H1 (cell line): ENCODE results near the gene PDE6D. TPM values are rescaled to one million over a fixed set of nuclear protein-coding genes. Genes with fewer than 3 reads are reported as not detected.

ENCODE experiments used
- CTCF ChIA-PET: fragments of 300-600 bp; sonication (Branson Sonifier 250); formaldehyde crosslinking; loops from one replicate; lab custom pipeline; 2021; ENCODE audit not compliant: partially characterized antibody; lab: Charles Lee
- POLR2A ChIA-PET: fragments of 300-600 bp; sonication (Branson Sonifier 250); formaldehyde crosslinking; loops from one replicate; lab custom pipeline; 2021; ENCODE audit warnings: inconsistent platforms; ENCODE audit not compliant: partially characterized antibody; lab: Charles Lee
- DNase-seq, 2 experiments: peaks; one replicate each; pipeline versions ENCODE4 v3.0.0 to v3.0.0-alpha.2; 2010 to 2022; ENCODE audit warnings: low spot score in 2 of 2, low read depth in 1 of 2, mixed read lengths in 1 of 2
- FAIRE-seq: peaks from 2 replicates; lab custom pipeline; 2011; peaks lifted over from hg19 to GRCh38; lab: Jason Lieb, UNC
- H2AFZ ChIP-seq: 2 replicates; pipeline ENCODE4 v1.8.1; 2012; ENCODE audit warnings: low read length, inconsistent platforms
- H2AK5ac ChIP-seq: 2 replicates; pipeline ENCODE4 v1.6.1; 2013; ENCODE audit warnings: low read depth, low read length
- H2BK120ac ChIP-seq: replicated peaks from 2 replicates; pipeline ENCODE3; 2013; ENCODE audit warnings: low read depth, low read length, inconsistent platforms
- H2BK12ac ChIP-seq: 2 replicates; pipeline ENCODE4 v1.6.1; 2013; ENCODE audit warnings: low read depth, low read length
- H2BK15ac ChIP-seq: 2 replicates; pipeline ENCODE4 v1.6.1; 2013; ENCODE audit warnings: low read length
- H2BK20ac ChIP-seq: 2 replicates; pipeline ENCODE4 v1.6.1; 2013; ENCODE audit warnings: low read length
- H2BK5ac ChIP-seq: 2 replicates; pipeline ENCODE4 v1.6.1; 2013; ENCODE audit warnings: low read depth, low read length
- H3K14ac ChIP-seq: 2 replicates; pipeline ENCODE4 v1.6.1; 2013; ENCODE audit warnings: inconsistent platforms; ENCODE audit not compliant: insufficient read length
- H3K18ac ChIP-seq: 2 replicates; pipeline ENCODE4 v1.6.1; 2013; ENCODE audit warnings: low read length; ENCODE audit errors: extremely low read depth
- H3K23ac ChIP-seq: 2 replicates; pipeline ENCODE4 v1.6.1; 2013; ENCODE audit warnings: inconsistent platforms; ENCODE audit not compliant: insufficient read length
- H3K23me2 ChIP-seq: 2 replicates; pipeline ENCODE4 v1.6.1; 2013; ENCODE audit warnings: low read depth, low read length
- H3K27ac ChIP-seq: 2 replicates; pipeline ENCODE4 v1.6.1; 2011; ENCODE audit warnings: low read depth, low read length, inconsistent platforms
- H3K27me3 ChIP-seq, 4 experiments: replicated peaks in 1 of 4; 1 replicate in 1 of 4; 2 replicates in 3 of 4; pipeline versions ENCODE4 v1.6.1 to v1.8.1; 2011 to 2013; ENCODE audit warnings: low read length in 3 of 4, mild to moderate bottlenecking in 3 of 4, inconsistent platforms in 2 of 4, mixed read lengths in 2 of 4, moderate library complexity in 1 of 4; ENCODE audit not compliant: control insufficient read depth in 3 of 4, insufficient read depth in 3 of 4; ENCODE audit errors: extremely low read depth in 1 of 4
- H3K36me3 ChIP-seq, 4 experiments: 2 replicates each; pipeline versions ENCODE4 v1.6.1 to v1.8.1; 2011 to 2013; ENCODE audit warnings: mild to moderate bottlenecking in 4 of 4, low read length in 3 of 4, moderate library complexity in 2 of 4, control low read depth in 1 of 4, inconsistent platforms in 1 of 4; ENCODE audit not compliant: insufficient read depth in 4 of 4, control insufficient read depth in 2 of 4
- H3K4ac ChIP-seq: replicated peaks from 2 replicates; pipeline ENCODE3; 2013; ENCODE audit warnings: low read length, low read depth, mixed read lengths, inconsistent platforms; ENCODE audit not compliant: insufficient read length
- H3K4me1 ChIP-seq, 4 experiments: replicated peaks in 1 of 4; 1 replicate in 1 of 4; 2 replicates in 3 of 4; pipeline versions ENCODE4 v1.6.1 to v1.8.1; 2011 to 2013; ENCODE audit warnings: low read length in 3 of 4, inconsistent platforms in 2 of 4, mixed read lengths in 1 of 4; ENCODE audit not compliant: insufficient read depth in 4 of 4, control insufficient read depth in 3 of 4
- H3K4me2 ChIP-seq, 2 experiments: 2 replicates each; pipeline versions ENCODE4 v1.6.1 to v1.8.1; 2011 to 2013; ENCODE audit warnings: low read depth in 2 of 2, low read length in 2 of 2, control low read depth in 1 of 2, inconsistent platforms in 1 of 2, mild to moderate bottlenecking in 1 of 2; ENCODE audit not compliant: insufficient read depth in 1 of 2
- H3K4me3 ChIP-seq, 4 experiments: fragments of 200-600, 300-600 bp in 1 of 4; sonication (generic), shearing (Covaris generic), sonication (Bioruptor Twin) in 1 of 4; 2 replicates each; pipeline versions ENCODE4 v1.5.1 to v1.8.1; 2011 to 2016; ENCODE audit warnings: low read length in 4 of 4, low read depth in 3 of 4, control low read depth in 2 of 4, inconsistent platforms in 2 of 4, mild to moderate bottlenecking in 2 of 4, mixed read lengths in 1 of 4, moderate library complexity in 1 of 4; ENCODE audit not compliant: insufficient read depth in 2 of 4; ENCODE audit errors: extremely low read depth in 1 of 4
- H3K56ac ChIP-seq: replicated peaks from 2 replicates; pipeline ENCODE3; 2013; ENCODE audit warnings: low read depth, mild to moderate bottlenecking, mixed read lengths, low read length, inconsistent platforms; ENCODE audit not compliant: insufficient read length
- H3K79me1 ChIP-seq: 2 replicates; pipeline ENCODE4 v1.6.1; 2013; ENCODE audit warnings: low read depth, low read length, control low read depth
- H3K79me2 ChIP-seq, 2 experiments: 2 replicates each; pipeline versions ENCODE4 v1.6.1 to v1.8.1; 2012 to 2013; ENCODE audit warnings: low read length in 2 of 2, mild to moderate bottlenecking in 2 of 2, inconsistent platforms in 1 of 2; ENCODE audit not compliant: insufficient read depth in 2 of 2, control insufficient read depth in 1 of 2
- H3K9ac ChIP-seq, 4 experiments: replicated peaks in 1 of 4; 1 replicate in 1 of 4; 2 replicates in 3 of 4; pipeline versions ENCODE4 v1.6.1 to v1.8.1; 2011 to 2013; ENCODE audit warnings: low read depth in 3 of 4, low read length in 3 of 4, control low read depth in 2 of 4, mild to moderate bottlenecking in 2 of 4, moderate library complexity in 2 of 4, inconsistent platforms in 1 of 4; ENCODE audit errors: extremely low read depth in 1 of 4
- H3K9me3 ChIP-seq, 2 experiments: 2 replicates each; pipeline versions ENCODE4 v1.6.1 to v1.8.1; 2012 to 2013; ENCODE audit warnings: mild to moderate bottlenecking in 2 of 2, moderate library complexity in 2 of 2, control low read depth in 1 of 2, inconsistent platforms in 1 of 2, low read depth in 1 of 2, low read length in 1 of 2, mixed read lengths in 1 of 2; ENCODE audit not compliant: insufficient read depth in 2 of 2
- H4K20me1 ChIP-seq, 2 experiments: replicated peaks in 1 of 2; 2 replicates each; pipeline versions ENCODE3 to v1.8.1; 2011 to 2013; ENCODE audit warnings: inconsistent platforms in 2 of 2, low read length in 2 of 2, mild to moderate bottlenecking in 1 of 2; ENCODE audit not compliant: insufficient read depth in 2 of 2, control insufficient read depth in 1 of 2
- H4K5ac ChIP-seq: 2 replicates; pipeline ENCODE4 v1.6.1; 2013; ENCODE audit warnings: low read length, low read depth, mixed read lengths, inconsistent platforms; ENCODE audit not compliant: insufficient read length
- H4K8ac ChIP-seq: 2 replicates; pipeline ENCODE4 v1.8.0; 2013; ENCODE audit warnings: mild to moderate bottlenecking, moderate library complexity, low read length, inconsistent platforms; ENCODE audit not compliant: insufficient read depth; ENCODE audit errors: extremely low read depth
- H4K91ac ChIP-seq: replicated peaks from 2 replicates; pipeline ENCODE3; 2013; ENCODE audit warnings: low read length, mixed read lengths, inconsistent platforms; ENCODE audit not compliant: insufficient read length
- CTCF ChIP-seq, 3 experiments: IDR thresholded peaks; 1 replicate in 2 of 3; 2 replicates in 1 of 3; pipeline versions ENCODE4 v1.5.1 to v1.6.1; 2011; ENCODE audit warnings: low read length in 3 of 3, mild to moderate bottlenecking in 3 of 3, inconsistent platforms in 2 of 3, low read depth in 1 of 3, moderate library complexity in 1 of 3; ENCODE audit not compliant: insufficient read depth in 1 of 3; ENCODE audit errors: control extremely low read depth in 1 of 3
- EP300 ChIP-seq, 2 experiments: IDR thresholded peaks; 1 replicate in 1 of 2; 2 replicates in 1 of 2; pipeline ENCODE4 v1.6.1; 2011 to 2012; ENCODE audit warnings: low read depth in 2 of 2, low read length in 2 of 2, mild to moderate bottlenecking in 2 of 2, borderline replicate concordance in 1 of 2, inconsistent platforms in 1 of 2, moderate library complexity in 1 of 2
- EZH2 ChIP-seq: fragments of 200-600 bp; sonication (generic); IDR thresholded peaks from 2 replicates; pipeline ENCODE4 v1.7.1; 2012; ENCODE audit warnings: low read depth, mild to moderate bottlenecking, moderate library complexity, low read length, inconsistent platforms; ENCODE audit not compliant: severe bottlenecking
- GABPA ChIP-seq: IDR thresholded peaks from 2 replicates; pipeline ENCODE4 v1.6.1; 2011; ENCODE audit warnings: mild to moderate bottlenecking, low read length, moderate library complexity, borderline replicate concordance; ENCODE audit not compliant: insufficient read depth
- POLR2A ChIP-seq, 2 experiments: IDR thresholded peaks; 1 replicate in 1 of 2; 2 replicates in 1 of 2; pipeline ENCODE4 v1.6.1; 2011; ENCODE audit warnings: low read depth in 2 of 2, low read length in 2 of 2, mild to moderate bottlenecking in 2 of 2; ENCODE audit errors: control extremely low read depth in 1 of 2
- SIRT6 ChIP-seq: IDR thresholded peaks from one replicate; pipeline ENCODE4 v1.7.1; 2012; ENCODE audit warnings: low read length, inconsistent platforms
- TAF1 ChIP-seq: IDR thresholded peaks from 2 replicates; pipeline ENCODE4 v1.6.1; 2011; ENCODE audit warnings: mild to moderate bottlenecking, low read depth, low read length
- WGBS, 2 experiments: shearing (Covaris generic) in 1 of 2; methylation state at CpG; one replicate each; pipeline versions ENCODE4 v1.1.6 to v1.1.7; 2013 to 2015; ENCODE audit warnings: low lambda C conversion rate in 2 of 2, mixed read lengths in 2 of 2, inconsistent platforms in 1 of 2, low coverage in 1 of 2, missing lambda C conversion rate in 1 of 2; ENCODE audit not compliant: insufficient replicate concordance in 2 of 2, insufficient coverage in 1 of 2, insufficient read length in 1 of 2; ENCODE audit errors: extremely low coverage in 1 of 2, missing lambda C conversion rate in 1 of 2; 5-methylcytosine and 5-hydroxymethylcytosine counted together
- polyA plus RNA-seq, 7 experiments: library from polyadenylated mRNA; depleted of rRNA in 3 of 7; stranded (reverse) in 5 of 7; unstranded in 2 of 7; fragments of >200 nt in 5 of 7; fragments of 200-250 nt in 2 of 7; gene quantifications; 1 replicate in 5 of 7; 2 replicates in 1 of 7; 4 replicates in 1 of 7; pipeline versions ENCODE4 v1.2.1 to v1.2.3, GENCODE V29; 2011 to 2013; ENCODE audit warnings: missing spikeins in 2 of 7, mixed read lengths in 2 of 7
- total RNA-seq: library from RNA; stranded (reverse); fragmentation: NEBNext Ultra II Directional; extraction: Animal tissue kit (Norgen Biotek cat#: 25700); gene quantifications from 2 replicates; pipeline ENCODE4 v1.2.1, GENCODE V29; 2021

The PDE6D gene
- total and polyA plus RNA-seq, 2 of the 8 experiments (the other 6 are each of a cell fraction or from before 2014, with no cell fraction given): 33.7 to 63.9 TPM

DNA sequence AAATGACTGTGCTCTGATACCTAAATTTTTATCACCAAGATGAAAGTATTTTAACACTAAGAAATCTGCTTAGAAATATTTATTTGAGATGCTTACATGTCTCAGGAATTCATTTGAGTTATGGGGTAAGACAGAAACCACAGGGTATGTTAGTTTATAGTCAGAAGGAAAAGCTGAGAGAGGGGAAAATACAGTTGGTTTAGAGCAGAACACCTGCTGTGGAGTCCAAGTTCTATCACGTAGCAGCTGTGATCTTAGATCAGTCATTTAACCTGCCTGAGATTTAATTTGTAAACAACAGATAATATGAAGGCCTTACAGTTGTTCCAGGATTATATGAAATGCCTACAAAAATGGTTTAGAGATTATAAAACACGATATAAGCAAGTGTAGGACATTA, 29.0 kb downstream of the PDE6D start:
- H3K36me3 ChIP-seq: no peaks in the 10 kb centered on the region
- no peak overlapping the region for H2BK5ac ChIP-seq
- H3K14ac ChIP-seq: no peak overlapping the region
- no peak overlapping the region for H2AK5ac ChIP-seq
- no peak for DNase-seq
- no peak overlapping the region for H3K4me2 ChIP-seq
- no peak overlapping the region for H3K4ac ChIP-seq
- no peak for FAIRE-seq
- no peak overlapping the region for H2BK12ac ChIP-seq
- H3K9me3 ChIP-seq: no peaks in the 10 kb centered on the region
- no peak overlapping the region for H2BK20ac ChIP-seq
- WGBS, 2 experiments: 86% methylated on average over 2 of the region's 2 CpGs; no CpG with 5 or more reads in 1 of the 2 experiments
- TF ChIP-seq EP300 (IDR thresholded peaks at IDR 0.05; ENCODE audit: borderline replicate concordance in 1 of 2, low read depth in 2 of 2, low read length in 2 of 2) (no peak), SIRT6 (no peak), GABPA (no peak), POLR2A (IDR thresholded peaks at IDR 0.05; ENCODE audit: control extremely low read depth in 1 of 2, low read depth in 2 of 2, low read length in 2 of 2) (no peak), CTCF (IDR thresholded peaks at IDR 0.05; ENCODE audit: control extremely low read depth in 1 of 3, insufficient read depth in 1 of 3, low read depth in 1 of 3, low read length in 3 of 3) (no peak), EZH2 (no peak), TAF1 (no peak)
- H4K5ac ChIP-seq: no peak overlapping the region
- no peak overlapping the region for H2AFZ ChIP-seq
- H3K23me2 ChIP-seq: no peaks in the 10 kb centered on the region
- no peak overlapping the region for H4K91ac ChIP-seq
- H4K8ac ChIP-seq: no peak overlapping the region
- H3K23ac ChIP-seq: no peak overlapping the region
- H3K79me1 ChIP-seq: no peaks in the 10 kb centered on the region
- H3K27me3 ChIP-seq: no peaks in the 10 kb centered on the region
- no peaks in the 10 kb centered on the region for H4K20me1 ChIP-seq
- H2BK120ac ChIP-seq: no peak overlapping the region
- no peak overlapping the region for H2BK15ac ChIP-seq
- H3K4me3 ChIP-seq: no peak overlapping the region
- no peak overlapping the region for H3K18ac ChIP-seq
- H3K79me2 ChIP-seq: no peaks in the 10 kb centered on the region
- CTCF ChIA-PET: no interaction called here
- POLR2A ChIA-PET: no interaction called here
- H3K4me1 ChIP-seq: peaks cover 0 to 7% (median 2%) of the 10 kb centered on the region in 4 experiments; a peak in 2 of 7 replicates
- no peak overlapping the region for H3K9ac ChIP-seq
- no peak overlapping the region for H3K27ac ChIP-seq
- H3K56ac ChIP-seq: no peak overlapping the region
